NCI-H2196 (cell line): ENCODE results near the gene LRRC25.
"Not testable (repeated sequence)": the region's sequence is repeated elsewhere in the genome, so short reads cannot be mapped to it uniquely, and the experiment has no call there.

Experiments
- DNase-seq: peaks from one replicate; lab custom pipeline; 2025; ENCODE audit not compliant: unreplicated experiment; lab: John Stamatoyannopoulos, UW

LRRC25 gene

GRCh38 chr19:18405754-18406153, 8.3 kb upstream of the LRRC25 start:
- not testable (repeated sequence) for DNase-seq

- DNase-seq: not testable (repeated sequence)
Measured at GRCh38 chr19:18402455-18403248, 5.2 kb upstream of the LRRC25 start.

DNA sequence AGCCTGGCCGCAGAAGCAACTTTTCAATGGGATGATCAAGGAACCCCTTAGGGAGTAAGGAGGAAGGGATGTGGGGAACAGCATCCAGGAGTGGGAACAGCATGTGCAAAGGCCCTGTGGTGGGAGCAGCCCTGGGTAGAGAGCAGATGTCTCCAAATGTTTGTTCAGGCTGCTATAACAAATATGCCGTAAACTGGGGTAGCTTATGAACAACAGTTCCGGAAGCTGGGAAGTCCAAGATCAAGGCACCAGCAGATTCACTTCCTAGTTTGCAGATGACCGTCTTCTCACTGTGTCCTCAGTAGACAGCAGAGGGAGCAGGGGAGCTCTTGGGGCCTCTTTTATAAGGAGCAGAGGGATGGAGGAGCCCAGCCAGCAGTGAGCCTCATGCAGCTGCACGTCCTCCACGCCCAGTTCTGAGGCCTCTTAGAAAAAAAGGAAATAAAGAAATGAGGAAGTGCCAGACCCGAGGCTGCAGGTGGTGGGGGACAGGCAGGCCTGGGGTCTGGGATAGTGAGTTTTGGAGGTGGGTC, 4.2 kb upstream of the LRRC25 start:
- peak; percentile 34 for DNase-seq

GRCh38 chr19:18399008-18399407, 1.6 kb upstream of the LRRC25 start:
- no peak for DNase-seq

- DNase-seq: no peak
Measured at GRCh38 chr19:18396471-18397241, 766 bp downstream of the LRRC25 start.

- no peak for DNase-seq
Measured at GRCh38 chr19:18393836-18394235, 3.6 kb downstream of the LRRC25 start.

DNA sequence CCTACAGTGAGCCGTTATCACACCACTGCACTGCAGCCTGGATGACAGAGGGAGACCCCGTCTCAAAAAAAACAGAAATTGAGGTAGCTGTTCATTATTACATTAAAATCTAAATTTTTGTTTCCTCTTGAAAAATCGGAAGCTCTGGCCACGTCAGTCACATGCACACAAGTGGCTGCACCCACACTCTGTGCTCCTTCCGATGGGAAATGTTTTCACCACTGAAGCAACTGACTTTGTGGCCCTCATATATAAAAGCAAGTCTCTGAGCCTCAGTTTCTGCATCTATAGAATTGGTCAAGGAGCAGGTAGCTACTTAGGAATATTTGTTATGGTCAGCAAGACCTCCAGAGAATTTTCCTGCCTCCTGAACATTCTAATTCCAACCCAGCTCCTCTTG, 4.5 kb downstream of the LRRC25 start:
- DNase-seq: no peak

DNA sequence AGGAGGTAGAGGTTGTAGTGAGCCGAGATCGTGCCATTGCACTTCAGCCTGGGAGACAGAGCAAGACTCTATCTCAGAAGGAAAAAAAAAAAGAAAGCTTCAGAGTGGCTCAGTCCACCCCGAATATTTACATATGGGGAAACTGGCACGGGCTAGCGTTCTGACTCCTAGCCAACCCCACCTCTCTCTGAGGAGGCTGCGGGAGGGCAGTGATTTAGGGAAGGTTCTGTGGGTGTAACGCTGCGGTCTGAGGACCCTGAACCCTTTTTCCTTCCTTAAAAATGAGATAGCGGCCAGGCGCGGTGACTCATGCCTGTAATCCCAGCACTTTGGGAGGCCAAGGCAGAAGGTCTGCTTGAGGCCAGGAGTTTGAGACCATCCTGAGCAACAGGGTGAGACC, 5.0 kb downstream of the LRRC25 start:
- no peak for DNase-seq

GRCh38 chr19:18391509-18392075, 5.8 kb downstream of the LRRC25 start:
- no peak for DNase-seq

DNA sequence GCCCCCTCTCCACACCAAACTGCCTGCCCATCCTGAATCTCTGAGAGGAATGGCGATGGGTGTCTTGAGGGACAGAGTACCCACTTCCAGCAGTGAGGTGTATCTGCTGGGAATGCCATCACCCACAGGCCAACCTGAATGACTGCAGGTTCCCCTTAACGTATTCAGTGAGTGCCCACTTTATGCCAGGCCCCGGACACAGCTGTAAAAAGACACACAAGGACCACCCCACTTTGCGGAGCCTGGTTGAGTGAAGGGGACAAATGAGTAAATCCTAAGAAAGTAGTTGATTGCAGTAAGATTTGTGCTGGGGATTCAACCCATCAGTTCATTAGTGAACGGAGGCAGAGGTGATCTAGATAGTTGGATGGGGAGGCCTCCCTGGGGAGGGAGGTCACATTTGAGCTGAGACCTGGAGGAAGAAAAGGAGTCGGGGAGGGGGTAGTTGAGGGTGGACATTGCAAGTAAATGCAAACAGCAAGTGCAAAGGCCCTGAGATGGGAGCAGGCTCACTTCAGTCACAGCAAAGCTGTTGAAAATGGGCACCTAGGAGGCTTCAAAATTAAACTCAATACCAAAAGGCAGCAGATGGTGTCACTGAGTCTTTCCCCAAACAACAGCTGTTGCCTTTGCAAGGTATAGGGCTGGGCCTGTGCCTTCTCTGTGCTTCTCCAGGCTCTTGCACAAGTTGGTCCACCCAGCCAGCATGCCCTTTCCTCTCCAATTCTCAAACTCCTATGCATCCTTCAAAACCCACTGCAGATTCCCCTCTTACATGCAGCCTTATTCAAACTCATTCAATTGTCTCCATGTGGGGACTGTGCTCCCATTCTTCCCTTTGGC, 7.1 kb downstream of the LRRC25 start:
- DNase-seq: no peak

DNA sequence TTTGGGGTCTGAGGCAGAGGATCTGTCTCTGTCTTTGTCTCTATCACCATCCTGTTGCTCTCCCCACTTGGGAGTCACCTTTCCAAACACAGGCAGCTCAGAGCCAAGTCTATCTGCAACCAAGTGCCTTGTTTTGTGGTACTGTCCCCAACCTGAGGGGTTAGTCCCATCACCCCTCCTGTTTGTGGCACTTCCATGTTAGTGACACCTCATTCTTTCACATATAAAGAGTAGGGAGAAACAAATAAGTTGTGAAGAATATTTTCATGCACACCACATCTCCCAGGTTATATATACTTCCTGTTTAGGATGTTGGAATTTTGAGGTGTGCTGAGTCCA, 7.7 kb downstream of the LRRC25 start:
- DNase-seq: no peak

GRCh38 chr19:18388960-18389725, 8.3 kb downstream of the LRRC25 start:
- no peak for DNase-seq

- peak; percentile 97 for DNase-seq
Measured at GRCh38 chr19:18388100-18388959, 9.1 kb downstream of the LRRC25 start.

DNA sequence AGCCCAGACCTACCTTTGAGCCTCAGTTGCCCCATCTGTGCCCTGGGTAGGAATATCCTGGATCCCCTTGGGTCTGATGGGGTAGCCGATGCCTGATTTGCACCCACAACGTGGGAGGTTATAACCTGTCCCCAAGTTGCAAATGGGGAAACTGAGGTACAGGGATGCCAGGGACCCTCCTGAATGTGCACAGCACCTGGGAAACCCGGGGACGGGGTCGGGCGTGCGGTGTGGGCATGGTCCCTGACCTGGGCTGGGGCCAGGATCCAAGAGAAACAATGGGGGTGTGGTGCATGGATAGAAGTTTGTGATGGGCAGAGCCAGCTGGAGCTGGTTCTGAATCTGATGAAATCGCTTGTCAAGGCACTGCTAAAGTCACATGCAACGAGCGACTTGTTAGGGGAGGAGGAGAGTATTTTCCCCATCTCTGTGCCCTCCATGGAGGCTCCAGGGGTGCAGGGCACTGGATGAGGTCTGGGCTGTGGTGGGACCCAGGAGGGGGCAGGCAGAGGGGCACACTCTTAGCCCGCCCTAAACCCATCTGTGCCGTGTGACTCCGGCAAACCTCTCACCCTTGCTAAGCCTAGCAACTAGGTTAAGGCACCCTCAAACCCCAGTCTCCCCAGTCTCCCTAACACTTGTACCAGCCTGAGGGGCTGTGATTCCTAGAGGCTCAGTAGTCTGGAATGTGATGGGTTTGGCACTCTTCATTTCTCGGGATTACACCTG, 10.7 kb downstream of the LRRC25 start:
- no peak for DNase-seq

GRCh38 chr19:18385675-18386542, 11.5 kb downstream of the LRRC25 start, which contains the start of gene GDF15:
Gene GDF15 (plus strand): TSS chr19:18386158. CDS start chr19:18386190, 32 bp downstream.
- peak; percentile 40 for DNase-seq

GRCh38 chr19:18385359-18385674, 12.1 kb downstream of the LRRC25 start:
- no peak for DNase-seq

- DNase-seq: no peak
Measured at GRCh38 chr19:18384775-18385174, 12.6 kb downstream of the LRRC25 start.

DNA sequence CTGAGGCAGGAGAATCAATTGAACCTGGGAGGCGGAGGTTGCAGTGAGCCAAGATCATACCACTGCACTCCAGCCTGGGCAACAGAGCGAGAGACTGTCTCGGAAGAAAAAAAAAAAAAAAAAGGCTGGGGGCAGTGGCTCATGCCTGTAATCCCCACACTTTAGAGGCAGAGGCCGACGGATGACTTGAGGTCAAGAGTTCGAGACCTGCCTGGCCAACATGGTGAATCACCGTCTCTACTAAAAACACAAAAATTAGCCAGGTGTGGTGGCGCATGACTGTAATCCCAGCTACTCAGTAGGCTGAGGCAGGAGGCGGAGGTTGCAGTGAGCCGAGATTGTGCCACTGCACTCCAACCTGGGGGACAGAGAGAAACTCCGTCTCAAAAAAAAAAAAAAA, 13.8 kb downstream of the LRRC25 start:
- not testable (repeated sequence) for DNase-seq
